NCI-H524 (cell line): Measurements from ENCODE around the gene SEC16A.

Experiments
- DNase-seq, 2 experiments: peaks; one replicate each; lab custom pipeline; 2025; lab: John Stamatoyannopoulos, UW

The SEC16A gene

GRCh38 chr9:136517950-136518349 lies 35.1 kb upstream of the SEC16A start:
- DNase-seq, result no peak

GRCh38 chr9:136517012-136517743 lies 34.3 kb upstream of the SEC16A start:
- no peak for DNase-seq

GRCh38 chr9:136516191-136516654 lies 33.4 kb upstream of the SEC16A start:
- peak in 1 of 2 experiments; percentile 23 for DNase-seq

- no peak for DNase-seq
These were observed 32.4 kb upstream of the SEC16A start for GRCh38 chr9:136515276-136515675.

GRCh38 chr9:136514022-136514714 lies 31.3 kb upstream of the SEC16A start:
- DNase-seq, result no peak

GRCh38 chr9:136513191-136513590 lies 30.4 kb upstream of the SEC16A start:
- DNase-seq, result no peak

- no peak for DNase-seq
These were observed 29.8 kb upstream of the SEC16A start for GRCh38 chr9:136512651-136513071.

- DNase-seq, result no peak
These were observed 29.1 kb upstream of the SEC16A start for GRCh38 chr9:136511670-136512592.

GRCh38 chr9:136511144-136511669 lies 28.4 kb upstream of the SEC16A start:
- no peak for DNase-seq

GRCh38 chr9:136510561-136510960 lies 27.7 kb upstream of the SEC16A start:
- no peak for DNase-seq

GRCh38 chr9:136509549-136509948 lies 26.7 kb upstream of the SEC16A start:
- DNase-seq, result no peak

- no peak for DNase-seq
These were observed 26.1 kb upstream of the SEC16A start for GRCh38 chr9:136508729-136509500.

- DNase-seq, result no peak
These were observed 25.1 kb upstream of the SEC16A start for GRCh38 chr9:136507992-136508375.

GRCh38 chr9:136507221-136507991 lies 24.6 kb upstream of the SEC16A start:
- DNase-seq, result no peak

GRCh38 chr9:136506425-136506824 lies 23.6 kb upstream of the SEC16A start:
- no peak for DNase-seq

GRCh38 chr9:136505406-136506403 lies 22.9 kb upstream of the SEC16A start:
- no peak for DNase-seq

- no peak for DNase-seq
These were observed 21.9 kb upstream of the SEC16A start for GRCh38 chr9:136504512-136505348.

- DNase-seq, result no peak
These were observed 20.2 kb upstream of the SEC16A start for GRCh38 chr9:136502940-136503550.
